Keratinocyte (primary cell): ENCODE data around the gene NR6A1. TPM values are rescaled to one million over a fixed set of nuclear protein-coding genes. Genes with fewer than 3 reads are reported as not detected.

Source experiments
- DNase-seq: peaks from one replicate; pipeline ENCODE4 v3.0.0-alpha.2; 2011; ENCODE audit warnings: low read depth, missing footprints, low spot score
- FAIRE-seq: peaks from 2 replicates; lab custom pipeline; 2011; peaks lifted over from hg19 to GRCh38; lab: Jason Lieb, UNC
- H2AFZ ChIP-seq: 2 replicates; pipeline ENCODE4 v1.6.0; 2012; ENCODE audit warnings: low read length, control low read depth, inconsistent platforms; ENCODE audit not compliant: control insufficient read depth
- H3K27ac ChIP-seq: 2 replicates; pipeline ENCODE4 v1.5.1; 2011; ENCODE audit warnings: low read length; ENCODE audit not compliant: control insufficient read depth, insufficient read depth
- H3K27me3 ChIP-seq: 3 replicates; pipeline ENCODE4 v1.6.0; 2011; ENCODE audit warnings: low read length; ENCODE audit not compliant: control insufficient read depth, insufficient read depth; ENCODE audit errors: extremely low read depth
- H3K36me3 ChIP-seq, 2 experiments: 2 replicates in 1 of 2; 3 replicates in 1 of 2; pipeline ENCODE4 v1.5.1; 2011; ENCODE audit warnings: low read length in 2 of 2, mild to moderate bottlenecking in 1 of 2; ENCODE audit not compliant: control insufficient read depth in 2 of 2, insufficient read depth in 2 of 2; ENCODE audit errors: extremely low read depth in 1 of 2
- H3K4me1 ChIP-seq: 3 replicates; pipeline ENCODE4 v1.5.1; 2011; ENCODE audit warnings: low read length; ENCODE audit not compliant: control insufficient read depth, insufficient read depth; ENCODE audit errors: extremely low read depth
- H3K4me2 ChIP-seq: 3 replicates; pipeline ENCODE4 v1.6.0; 2011; ENCODE audit warnings: low read depth, low read length; ENCODE audit not compliant: control insufficient read depth, insufficient read depth; ENCODE audit errors: extremely low read depth
- H3K4me3 ChIP-seq, 3 experiments: fragments of 200-600 bp in 1 of 3; sonication (generic) in 1 of 3; 2 replicates in 2 of 3; 3 replicates in 1 of 3; pipeline ENCODE4 v1.5.1; 2011 to 2016; ENCODE audit warnings: low read length in 3 of 3, mild to moderate bottlenecking in 3 of 3, control low read depth in 2 of 3, inconsistent platforms in 1 of 3, low read depth in 1 of 3, mixed read lengths in 1 of 3, mixed run types in 1 of 3, moderate library complexity in 1 of 3; ENCODE audit not compliant: control insufficient read depth in 2 of 3, insufficient read depth in 2 of 3; ENCODE audit errors: extremely low read depth in 1 of 3
- H3K79me2 ChIP-seq: 2 replicates; pipeline ENCODE4 v1.6.0; 2012; ENCODE audit warnings: low read length; ENCODE audit not compliant: control insufficient read depth, insufficient read depth
- H3K9ac ChIP-seq: 3 replicates; pipeline ENCODE4 v1.6.0; 2011; ENCODE audit warnings: low read length; ENCODE audit not compliant: control insufficient read depth, insufficient read depth; ENCODE audit errors: extremely low read depth
- H3K9me1 ChIP-seq: 3 replicates; pipeline ENCODE4 v1.6.0; 2011; ENCODE audit warnings: low read length; ENCODE audit not compliant: control insufficient read depth, insufficient read depth; ENCODE audit errors: extremely low read depth
- H3K9me3 ChIP-seq: 2 replicates; pipeline ENCODE4 v1.5.1; 2012; ENCODE audit warnings: low read depth, low read length; ENCODE audit not compliant: control insufficient read depth
- H4K20me1 ChIP-seq: 3 replicates; pipeline ENCODE4 v1.6.0; 2011; ENCODE audit warnings: low read length; ENCODE audit not compliant: control insufficient read depth, insufficient read depth; ENCODE audit errors: extremely low read depth
- CTCF ChIP-seq, 3 experiments: IDR thresholded peaks in 1 of 3; conservative IDR thresholded peaks in 1 of 3; optimal IDR thresholded peaks in 1 of 3; 2 replicates in 2 of 3; 3 replicates in 1 of 3; pipeline versions ENCODE3 to v1.5.1; 2011; ENCODE audit warnings: low read length in 3 of 3, mild to moderate bottlenecking in 3 of 3, moderate library complexity in 2 of 3, control low read depth in 1 of 3, inconsistent platforms in 1 of 3; ENCODE audit not compliant: insufficient read depth in 2 of 3; ENCODE audit errors: extremely low read depth in 1 of 3
- EZH2 ChIP-seq: IDR thresholded peaks from one replicate; pipeline ENCODE4 v1.6.1; 2012; ENCODE audit warnings: inconsistent platforms, mild to moderate bottlenecking, low read length, moderate library complexity
- dilution Hi-C: fragments of 300-500 bp; cut with MboI; formaldehyde crosslinking; loops from one replicate; pipeline ENCODE4 v1.7.0; 2020; ENCODE audit warnings: low sequenced_read_pairs; ENCODE audit not compliant: extremely low pct_ligation_motif_present
- polyA plus RNA-seq, 5 experiments: library from polyadenylated mRNA; depleted of rRNA in 3 of 5; stranded (reverse) in 3 of 5; stranded (forward) in 1 of 5; unstranded in 1 of 5; fragments of >200 nt; gene quantifications; 1 replicate in 1 of 5; 2 replicates in 3 of 5; 3 replicates in 1 of 5; pipeline versions ENCODE4 v1.2.1 to v1.2.3, GENCODE V29; 2011 to 2012; ENCODE audit warnings: missing spikeins in 2 of 5, low read depth in 1 of 5, low replicate concordance in 1 of 5

Gene NR6A1
- polyA plus RNA-seq, 1 donor (not counting 4 experiments of a cell fraction or from before 2014, with no cell fraction given), result 1.8 TPM

GRCh38 chr9:124531115-124531514 lies 240.0 kb downstream of the NR6A1 start:
- H3K4me1 ChIP-seq, result no peaks in the 10 kb centered on the region
- H3K9ac ChIP-seq, result no peak overlapping the region
- H3K4me3 ChIP-seq, result no peak overlapping the region
- no peak overlapping the region for H3K4me2 ChIP-seq
- H3K27ac ChIP-seq, result no peak overlapping the region
- dilution Hi-C loops, result loop anchor here (25.0 kb wide), 1 partner anchor 144 kb away; no protein-coding TSS in a partner anchor
- H3K27me3 ChIP-seq, result no peaks in the 10 kb centered on the region
- H4K20me1 ChIP-seq, result no peaks in the 10 kb centered on the region
- no peaks in the 10 kb centered on the region for H3K9me3 ChIP-seq
- no peak for DNase-seq
- no peak for TF ChIP-seq CTCF (optimal IDR thresholded peaks at IDR 0.05 in 1 of 3, IDR thresholded peaks at IDR 0.05 in 1 of 3, conservative IDR thresholded peaks at IDR 0.05 in 1 of 3; ENCODE audit: extremely low read depth in 1 of 3, insufficient read depth in 2 of 3, low read length in 3 of 3)
- TF ChIP-seq EZH2, result no peak
- FAIRE-seq, result no peak
- no peaks in the 10 kb centered on the region for H3K9me1 ChIP-seq
- H3K79me2 ChIP-seq, result no peaks in the 10 kb centered on the region
- H2AFZ ChIP-seq, result no peak overlapping the region
- H3K36me3 ChIP-seq, result peaks cover 0 to 4% of the 10 kb centered on the region in 2 experiments

- H2AFZ ChIP-seq, result no peak overlapping the region
- DNase-seq (no peak), FAIRE-seq (no peak)
- no peaks in the 10 kb centered on the region for H3K9me3 ChIP-seq
- H3K36me3 ChIP-seq, result peaks cover 0 to 4% of the 10 kb centered on the region in 2 experiments
- no peak overlapping the region for H3K4me3 ChIP-seq
- H3K9ac ChIP-seq, result no peak overlapping the region
- H3K27ac ChIP-seq, result no peak overlapping the region
- H3K9me1 ChIP-seq, result no peaks in the 10 kb centered on the region
- TF ChIP-seq CTCF (optimal IDR thresholded peaks at IDR 0.05 in 1 of 3, IDR thresholded peaks at IDR 0.05 in 1 of 3, conservative IDR thresholded peaks at IDR 0.05 in 1 of 3; ENCODE audit: extremely low read depth in 1 of 3, insufficient read depth in 2 of 3, low read length in 3 of 3), result no peak
- no peak for TF ChIP-seq EZH2
- dilution Hi-C loops, result loop anchor here (25.0 kb wide), 1 partner anchor 143 kb away; no protein-coding TSS in a partner anchor
- H4K20me1 ChIP-seq, result no peaks in the 10 kb centered on the region
- H3K4me2 ChIP-seq, result no peak overlapping the region
- no peaks in the 10 kb centered on the region for H3K4me1 ChIP-seq
- no peaks in the 10 kb centered on the region for H3K27me3 ChIP-seq
- H3K79me2 ChIP-seq, result no peaks in the 10 kb centered on the region
These were observed 240.9 kb downstream of the NR6A1 start for GRCh38 chr9:124530246-124530645.
